ENCODE data around the gene SYNE2.
"Not testable (repeated sequence)": the region's sequence is repeated elsewhere in the genome, so short reads cannot be mapped to it uniquely, and the experiment has no call there.

Gene SYNE2

DNA sequence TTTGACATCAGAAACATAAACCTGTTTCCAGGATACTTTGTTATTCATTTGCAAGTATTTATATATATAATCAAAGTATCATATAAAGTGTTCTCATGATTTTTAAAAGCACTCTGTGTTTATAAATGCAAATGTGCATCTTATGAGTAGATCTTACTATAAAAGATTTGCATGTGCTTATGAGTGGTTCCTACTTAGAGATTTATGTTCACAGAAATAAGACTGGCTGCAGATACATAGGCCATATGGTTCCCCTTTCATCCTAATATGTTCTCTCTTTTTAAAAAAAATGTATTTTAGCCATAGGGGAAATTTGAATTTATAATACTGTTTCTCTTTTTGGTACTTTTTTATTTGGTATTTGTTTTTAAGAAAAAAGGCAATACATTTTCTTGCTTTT, 267.2 kb downstream of the SYNE2 start:
- DNase-seq (ENCODE audit: low spot score), result no peak

DNA sequence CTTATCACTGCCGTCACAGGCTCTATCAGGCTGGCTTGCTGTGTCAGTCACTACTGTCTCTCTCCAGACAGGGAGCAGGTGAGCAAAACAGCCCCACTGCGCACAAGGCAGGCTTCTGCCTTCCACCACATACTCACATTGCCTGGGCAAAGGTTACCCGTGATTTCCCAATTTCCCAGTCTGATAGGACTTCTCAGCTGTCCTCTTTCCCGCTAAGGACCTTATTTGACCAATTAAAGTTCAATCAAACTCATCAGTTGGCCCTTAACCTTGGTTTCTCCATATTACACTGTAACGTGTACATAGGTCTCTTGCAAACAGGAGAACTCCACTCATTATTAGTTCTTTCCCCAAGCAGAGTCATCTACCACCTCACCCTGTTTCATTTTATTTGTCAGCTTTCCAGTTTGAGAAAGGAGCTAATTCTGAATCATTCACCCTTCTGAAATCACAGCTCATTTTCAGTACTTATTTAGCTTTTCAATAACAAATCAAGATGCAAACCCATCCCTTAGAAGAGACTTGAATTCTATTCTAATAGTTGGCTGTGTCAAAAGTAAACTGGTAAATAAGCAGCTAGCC, 270.5 kb downstream of the SYNE2 start:
- no peak for DNase-seq (ENCODE audit: low spot score)

DNA sequence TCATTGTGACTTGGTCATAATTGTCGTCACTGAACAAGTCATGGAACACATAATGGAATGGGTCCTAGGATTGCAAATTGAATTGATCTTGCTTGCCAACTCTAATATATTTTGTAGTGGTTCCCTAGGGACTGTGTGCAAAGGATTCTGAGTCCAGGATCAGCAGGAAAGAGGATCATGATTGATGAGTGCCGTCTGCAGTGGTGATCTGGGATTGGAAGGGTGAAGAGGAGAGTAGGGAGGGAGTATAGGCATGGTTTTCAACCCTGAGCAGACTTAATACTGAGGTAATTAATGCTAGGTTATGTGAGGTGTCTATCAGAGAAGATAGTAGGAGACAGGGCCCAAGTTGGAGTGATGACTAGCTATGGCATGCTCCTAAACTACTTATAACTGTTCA, 272.5 kb downstream of the SYNE2 start:
- no peak for DNase-seq (ENCODE audit: low spot score)

- DNase-seq (ENCODE audit: low spot score), result no peak
Observed at GRCh38 chr14:64126548-64126947, 273.7 kb downstream of the SYNE2 start.

DNA sequence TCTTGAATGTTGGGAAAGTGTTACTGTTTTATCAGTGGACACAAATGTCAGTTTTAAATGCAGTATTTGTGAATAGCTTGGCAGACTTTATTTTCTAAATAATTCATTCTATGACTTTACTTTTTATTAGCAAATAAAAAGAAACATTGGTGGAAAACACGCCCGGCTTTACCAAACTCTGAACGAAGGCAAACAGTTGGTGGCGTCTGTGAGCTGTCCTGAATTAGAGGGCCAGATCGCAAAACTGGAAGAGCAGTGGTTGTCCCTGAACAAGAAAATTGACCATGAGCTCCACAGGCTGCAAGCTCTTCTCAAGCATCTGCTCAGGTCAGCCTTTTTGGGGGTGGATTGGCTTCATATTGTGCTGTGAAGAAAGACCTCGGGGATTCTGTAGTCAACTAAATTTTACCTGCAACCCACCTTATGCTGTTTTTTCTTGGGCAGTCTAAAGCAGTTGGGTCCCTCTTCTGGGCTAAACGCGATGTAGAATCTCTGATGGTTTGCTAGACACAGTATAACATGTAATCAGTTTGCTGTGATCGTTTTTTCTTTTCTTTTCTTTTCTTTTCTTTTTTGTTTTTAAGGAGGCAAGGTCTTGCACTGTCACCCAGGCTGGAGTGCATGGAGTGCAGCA, 285.0 kb downstream of the SYNE2 start:
- DNase-seq (ENCODE audit: low spot score), result no peak

DNA sequence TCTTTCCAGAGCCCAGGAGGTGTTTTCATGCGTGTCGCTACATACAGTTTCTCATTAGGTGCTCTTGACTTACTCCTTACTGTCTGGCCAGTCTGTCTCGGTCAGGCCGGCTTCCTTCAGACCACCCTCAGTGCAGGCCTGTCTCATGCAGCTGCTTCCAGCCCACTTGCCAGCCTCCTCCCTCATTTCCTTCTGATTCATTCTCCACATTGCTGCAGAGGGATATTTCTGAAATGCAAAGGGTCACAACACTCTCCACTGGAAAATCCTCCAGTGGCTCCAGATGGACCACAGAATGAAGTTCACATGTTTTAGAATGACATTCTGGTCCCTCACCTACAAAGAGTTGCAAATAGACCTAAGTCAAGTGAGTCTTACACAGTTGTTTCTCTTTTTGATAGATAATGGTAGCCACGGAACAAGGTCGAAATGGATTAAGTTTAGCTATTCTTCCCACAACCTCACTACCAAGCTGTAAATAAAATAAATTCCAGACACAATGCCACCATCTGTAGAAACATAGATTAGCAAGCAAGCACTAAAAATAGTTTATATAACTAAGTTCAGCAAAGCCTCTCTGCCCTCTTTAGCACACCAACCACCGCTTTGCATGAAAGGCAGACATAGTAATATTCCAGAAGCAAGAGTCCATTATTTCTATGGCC, 294.5 kb downstream of the SYNE2 start:
- no peak for DNase-seq (ENCODE audit: low spot score)

GRCh38 chr14:64149921-64150320, 297.1 kb downstream of the SYNE2 start:
- DNase-seq (ENCODE audit: low spot score), result no peak

DNA sequence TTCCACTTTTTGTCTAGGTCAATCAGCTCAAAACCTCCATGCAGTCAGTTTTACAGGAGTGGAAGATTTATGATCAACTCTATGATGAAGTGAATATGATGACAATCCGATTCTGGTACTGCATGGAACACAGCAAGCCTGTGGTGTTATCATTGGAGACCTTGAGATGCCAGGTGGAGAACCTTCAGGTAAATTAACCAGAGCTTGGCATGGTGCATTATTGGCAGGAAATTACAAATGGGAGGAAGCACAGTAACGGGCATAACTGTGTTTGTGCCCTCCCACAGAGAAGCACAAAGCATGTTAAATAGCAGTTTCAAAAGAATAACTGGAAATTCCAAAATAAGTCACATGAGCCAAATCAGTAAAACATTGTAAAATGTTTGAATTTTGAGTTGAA, 305.8 kb downstream of the SYNE2 start:
- no peak for DNase-seq (ENCODE audit: low spot score)

DNA sequence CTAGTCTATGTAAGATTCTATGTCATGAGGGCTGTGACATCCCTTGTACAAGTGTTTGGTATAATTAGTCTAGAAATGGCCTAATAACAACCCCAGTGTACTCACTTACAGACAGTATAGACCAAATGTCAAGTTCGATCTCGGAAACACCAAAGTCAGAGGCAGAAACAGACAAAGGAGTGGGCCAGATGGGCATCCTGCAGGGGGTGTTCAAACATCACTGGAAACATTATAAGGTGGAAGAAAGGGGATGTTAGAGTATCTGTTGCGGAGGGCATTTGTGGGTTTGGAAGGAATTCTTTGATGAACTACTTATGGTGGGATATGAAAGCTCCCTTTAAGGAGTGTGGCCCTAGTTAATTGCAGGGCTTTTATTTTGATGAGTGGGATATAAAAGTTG, 306.8 kb downstream of the SYNE2 start:
- DNase-seq (ENCODE audit: low spot score), result no peak

DNA sequence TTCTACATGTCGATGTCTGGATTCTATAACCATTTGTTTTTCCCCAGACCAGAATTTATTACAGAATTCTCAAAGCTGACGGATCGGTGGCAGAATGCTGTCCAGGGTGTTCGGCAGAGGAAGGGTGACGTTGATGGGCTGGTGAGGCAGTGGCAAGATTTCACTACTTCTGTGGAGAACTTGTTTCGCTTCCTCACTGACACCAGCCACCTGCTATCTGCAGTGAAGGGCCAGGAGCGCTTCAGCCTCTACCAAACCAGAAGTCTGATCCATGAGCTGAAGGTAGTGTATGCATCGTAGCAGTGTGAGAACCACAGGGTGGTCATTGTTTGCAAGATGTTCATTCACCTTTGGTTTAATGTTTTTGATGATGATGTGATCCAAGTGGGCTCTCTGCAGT, 317.4 kb downstream of the SYNE2 start:
- DNase-seq (ENCODE audit: low spot score), result no peak

DNA sequence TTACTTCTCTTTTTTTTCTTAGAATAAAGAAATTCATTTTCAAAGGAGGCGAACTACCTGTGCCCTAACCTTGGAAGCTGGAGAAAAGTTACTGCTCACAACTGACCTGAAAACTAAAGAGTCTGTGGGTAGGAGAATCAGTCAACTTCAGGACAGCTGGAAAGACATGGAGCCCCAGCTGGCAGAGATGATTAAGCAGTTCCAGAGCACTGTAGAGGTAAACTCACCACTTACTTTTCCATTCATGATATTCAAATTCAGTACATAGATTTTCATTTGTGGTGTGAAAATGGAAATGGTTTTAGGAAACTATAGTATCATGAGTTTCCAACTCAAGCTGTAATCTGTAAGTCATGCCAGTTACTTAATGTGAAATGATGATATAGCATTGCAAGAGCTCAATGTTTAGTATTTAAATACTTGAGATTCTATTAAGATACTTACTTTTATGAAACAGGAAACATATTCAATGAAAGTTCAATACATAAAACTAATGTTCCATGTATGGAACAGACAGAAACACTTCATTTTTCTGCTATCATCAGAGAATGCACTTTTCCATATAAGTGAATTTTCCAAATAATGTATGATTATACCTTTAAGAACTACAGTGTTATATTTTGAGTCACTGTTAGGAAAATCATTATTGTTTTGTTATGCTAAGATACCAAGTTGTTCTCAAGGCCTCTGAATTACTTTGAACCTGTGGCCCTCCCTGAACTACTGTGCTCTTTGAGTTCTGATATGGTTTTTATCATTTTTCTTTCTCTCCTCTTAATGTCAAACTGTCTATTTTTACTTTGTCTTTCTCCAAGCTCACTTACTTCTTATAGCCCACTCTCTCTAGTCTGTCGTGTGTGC, 322.3 kb downstream of the SYNE2 start:
- DNase-seq (ENCODE audit: low spot score), result no peak

GRCh38 chr14:64176330-64176729, 323.5 kb downstream of the SYNE2 start:
- no peak for DNase-seq (ENCODE audit: low spot score)

DNA sequence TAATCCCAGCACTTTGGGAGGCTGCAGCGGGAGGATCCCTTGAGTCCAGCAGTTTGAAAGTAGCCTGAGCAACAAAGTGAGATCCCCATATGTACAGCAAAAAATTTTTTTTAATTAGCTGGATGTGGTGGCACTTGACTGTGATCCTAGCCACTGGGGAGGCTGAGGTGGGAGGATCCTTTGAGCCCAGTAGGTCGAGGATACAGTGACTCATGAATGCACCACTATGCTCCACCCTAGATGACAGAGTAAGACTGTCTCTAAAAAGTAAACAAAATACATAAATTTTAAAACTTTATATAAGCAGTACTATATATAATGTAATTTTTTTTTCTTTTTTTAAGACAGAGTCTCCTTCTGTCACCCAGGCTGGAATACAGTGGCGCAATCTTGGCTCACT, 326.0 kb downstream of the SYNE2 start:
- DNase-seq (ENCODE audit: low spot score), result no peak

- DNase-seq (ENCODE audit: low spot score), result not testable (repeated sequence)
Observed at GRCh38 chr14:64182908-64183307, 330.1 kb downstream of the SYNE2 start.

- no peak for DNase-seq (ENCODE audit: low spot score)
Observed at GRCh38 chr14:64184103-64184729, 331.4 kb downstream of the SYNE2 start.

DNA sequence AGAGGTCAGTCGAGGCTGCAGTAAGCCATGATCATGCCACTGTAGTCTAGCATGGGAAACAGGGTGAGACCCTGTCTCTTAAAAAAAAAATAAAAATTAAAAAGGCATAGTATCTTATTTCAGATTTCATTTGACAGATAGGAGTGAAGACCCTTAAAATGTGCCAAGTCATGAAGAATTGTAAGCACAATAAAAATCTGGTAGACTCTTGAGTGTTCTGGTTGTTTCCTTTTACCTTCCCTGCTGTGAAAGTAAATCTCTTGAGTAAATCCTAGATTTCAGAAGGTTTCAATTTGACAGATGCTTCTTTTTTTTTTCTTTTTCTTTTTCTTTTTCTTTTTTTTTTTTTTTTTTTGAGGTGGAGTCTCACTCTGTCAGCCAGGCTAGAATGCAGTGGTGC, 332.4 kb downstream of the SYNE2 start:
- no peak for DNase-seq (ENCODE audit: low spot score)

- no peak for DNase-seq (ENCODE audit: low spot score)
Observed at GRCh38 chr14:64186231-64187129, 333.7 kb downstream of the SYNE2 start.

DNA sequence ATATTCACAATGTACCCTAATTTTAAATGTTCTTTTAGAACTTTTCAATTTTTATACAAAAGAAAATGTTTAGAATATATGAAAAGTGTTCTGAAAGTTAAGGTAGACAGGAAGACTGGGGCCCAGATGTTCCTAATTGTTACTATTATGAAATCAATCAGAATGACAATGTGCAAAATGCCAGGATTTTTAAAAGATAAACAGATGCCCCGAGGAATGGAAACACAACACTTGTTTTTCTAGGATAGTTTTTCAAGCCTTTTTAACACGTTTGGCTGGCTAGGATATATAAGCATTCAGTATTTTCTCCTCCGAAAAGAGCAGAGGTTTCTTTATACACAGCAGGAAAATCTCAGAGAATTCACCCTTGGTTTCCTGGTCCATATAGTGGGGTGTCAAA, 334.5 kb downstream of the SYNE2 start:
- DNase-seq (ENCODE audit: low spot score), result no peak

DNA sequence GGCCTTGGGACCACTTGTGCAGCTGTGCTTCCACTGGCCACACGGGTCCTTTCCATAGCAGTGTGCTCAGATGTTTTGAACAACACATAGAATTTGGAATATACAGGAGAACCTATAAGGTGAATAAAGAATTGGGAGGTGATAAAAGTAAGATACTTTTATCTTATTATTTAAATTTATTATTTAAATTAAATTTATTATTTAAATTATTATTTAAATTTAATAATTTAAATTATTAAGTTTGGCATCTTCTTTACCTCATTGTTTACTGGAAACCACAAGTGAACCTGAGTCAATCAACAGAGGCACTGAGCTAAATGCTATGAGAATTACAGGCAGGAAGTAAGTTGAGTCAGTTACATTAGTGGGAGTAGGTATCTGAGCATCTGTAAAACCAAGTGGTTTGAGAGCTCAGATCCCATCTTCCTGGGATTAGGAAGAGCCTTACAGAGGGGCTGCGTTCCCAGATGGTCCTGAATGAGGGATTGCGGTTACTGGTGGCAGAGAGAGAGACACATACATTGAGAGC, 338.2 kb downstream of the SYNE2 start:
- no peak for DNase-seq (ENCODE audit: low spot score)

- peak; percentile 51 for DNase-seq (ENCODE audit: low spot score)
Observed at GRCh38 chr14:64191756-64192155, 339.0 kb downstream of the SYNE2 start.

- DNase-seq (ENCODE audit: low spot score), result no peak
Observed at GRCh38 chr14:64193821-64194220, 341.0 kb downstream of the SYNE2 start.

Measured in kidney capillary endothelial cell (primary cell).